ENCODE measurements around the gene GABBR1.
"Not testable (repeated sequence)": the region's sequence is repeated elsewhere in the genome, so short reads cannot be mapped to it uniquely, and the experiment has no call there.

Gene GABBR1

DNA sequence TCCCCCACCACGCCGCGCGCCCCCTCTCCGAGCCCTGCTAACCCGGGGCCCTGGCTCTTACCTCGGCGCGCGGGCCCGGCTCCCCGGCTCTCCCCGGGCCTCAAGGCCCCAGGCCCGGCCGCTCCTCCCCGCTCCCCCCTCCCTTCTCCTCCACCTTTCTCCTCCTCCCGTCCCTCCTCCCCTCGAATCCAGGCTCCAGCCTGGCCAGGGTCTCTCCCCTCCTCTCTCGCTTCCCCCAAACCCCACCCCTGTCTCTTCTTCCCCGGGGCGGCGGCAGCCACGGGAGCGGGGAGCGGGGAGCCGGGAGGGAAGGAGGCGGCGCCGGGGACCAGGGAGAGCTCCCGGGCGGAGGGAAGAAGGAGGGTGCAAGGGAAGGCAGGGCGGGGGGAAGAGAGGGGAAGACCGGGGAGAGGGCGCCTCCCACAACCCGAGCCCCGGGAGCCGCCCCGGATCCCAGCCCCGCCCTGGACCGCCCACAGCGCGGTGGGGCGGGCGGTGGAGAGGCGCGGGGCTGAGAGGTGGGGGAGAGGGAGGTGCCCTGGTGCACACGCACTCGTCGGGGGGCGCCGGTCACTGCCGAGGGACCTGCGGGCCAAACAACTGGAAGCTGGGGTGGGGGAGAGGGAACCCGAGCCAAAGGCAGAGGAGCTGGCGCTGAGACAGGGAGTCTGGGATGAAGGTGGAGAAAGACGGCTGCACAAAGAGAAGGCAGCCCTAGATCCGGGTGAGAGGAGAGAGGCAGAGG, at the start of gene GABBR1:
Gene GABBR1 (minus strand): TSS at position 395 of the 745 bp plus-strand sequence. CDS start 798 bp downstream, outside the sequence.
- DNase-seq = peak; percentile 36 to 47

DNA sequence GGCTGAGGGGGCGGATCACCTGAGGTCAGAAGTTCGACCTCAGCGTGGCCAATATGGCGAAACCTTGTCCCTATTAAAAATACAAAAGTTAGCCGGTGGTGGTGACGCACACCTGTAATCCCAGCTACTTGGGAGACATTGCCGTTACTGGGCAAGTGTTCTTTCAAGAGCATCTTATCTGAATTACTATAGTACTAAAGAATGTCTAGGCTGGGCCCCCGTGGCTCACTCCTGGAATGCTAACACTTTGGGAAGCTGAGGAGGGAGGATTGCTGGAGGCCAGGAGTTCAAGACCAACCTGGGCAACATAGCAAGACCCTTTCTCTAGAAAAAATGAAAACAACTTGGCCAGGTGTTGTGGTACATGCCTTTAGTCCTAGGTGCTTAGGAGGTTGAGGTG, 48.8 kb upstream of the GABBR1 start:
- no peak for DNase-seq

DNA sequence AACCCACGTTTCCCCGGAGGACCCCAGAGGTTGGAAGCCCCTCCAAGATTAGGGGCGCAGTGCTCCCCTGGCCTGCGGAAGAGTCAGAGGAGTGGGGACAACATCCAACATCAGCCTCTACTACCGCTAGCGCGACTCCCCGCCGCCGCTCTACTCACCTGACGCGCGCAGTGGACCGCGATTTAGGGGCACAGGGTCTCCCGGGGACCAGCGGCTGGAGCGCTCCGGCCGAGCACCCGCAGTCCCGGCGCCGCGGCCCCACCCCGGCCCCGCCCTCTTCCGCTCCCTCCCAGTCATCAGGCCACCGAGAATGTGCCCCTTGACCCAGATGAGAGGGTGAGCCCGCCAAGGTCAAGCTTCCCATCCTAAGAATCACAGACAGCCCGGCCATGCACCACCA, 47.9 kb upstream of the GABBR1 start, which contains the start of gene ZFP57:
Gene ZFP57 (minus strand): TSS at position 249 of the 400 bp plus-strand sequence. CDS start 4,149 bp downstream, outside the sequence.
- no peak for DNase-seq

DNA sequence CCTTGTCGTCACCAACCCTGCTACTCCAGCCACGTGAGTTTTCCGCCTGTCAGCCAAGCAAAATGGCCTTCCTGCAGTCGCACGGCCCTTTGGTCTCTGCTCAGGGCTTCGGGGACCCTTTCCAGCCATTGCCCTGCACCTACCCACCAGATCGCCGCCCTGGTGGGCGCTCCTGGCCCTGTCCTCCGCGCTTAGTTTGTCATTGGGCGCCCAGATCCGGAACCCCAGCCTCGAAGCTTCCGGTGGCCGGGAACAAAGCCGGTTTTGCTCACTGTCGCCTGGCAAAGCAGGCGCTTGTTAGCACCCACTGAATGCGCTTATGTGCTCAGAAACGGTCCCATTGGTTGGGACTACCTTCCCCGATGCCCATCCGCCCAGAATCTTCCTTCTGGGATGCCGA, 47.4 kb upstream of the GABBR1 start:
- DNase-seq = no peak

- DNase-seq = no peak
Observed at GRCh38 chr6:29679962-29680361, 47.0 kb upstream of the GABBR1 start.

GRCh38 chr6:29678114-29678513, 45.1 kb upstream of the GABBR1 start:
- DNase-seq = no peak

DNA sequence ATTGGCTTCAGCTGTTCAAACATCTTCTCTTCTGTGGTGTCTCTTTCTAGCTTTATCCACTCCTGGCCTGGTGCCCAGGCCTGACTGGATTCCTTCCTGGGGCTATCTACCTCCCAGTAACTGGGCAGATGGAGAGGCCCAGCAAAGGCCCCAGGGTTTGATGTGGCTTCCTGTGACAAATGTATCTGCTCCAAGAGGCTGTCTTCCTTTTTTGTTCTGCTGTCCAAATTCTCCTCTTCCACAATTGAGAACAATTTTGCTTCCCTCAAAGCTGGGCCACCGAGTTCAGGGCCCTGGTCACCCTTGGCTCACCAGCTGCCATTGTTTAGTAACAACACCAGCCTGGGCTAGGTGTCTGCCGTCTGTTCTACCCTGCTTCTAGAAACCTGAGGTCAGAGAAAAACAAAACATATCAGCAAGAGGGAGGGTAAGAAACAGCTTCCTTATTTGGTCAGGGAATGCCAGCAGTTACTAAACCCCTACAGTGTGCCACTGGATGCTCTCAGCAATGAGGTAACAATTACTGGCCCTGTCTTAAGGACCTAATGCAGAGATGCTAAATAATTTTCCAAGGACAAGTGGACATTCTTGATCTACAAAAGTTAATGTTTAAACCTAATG, 44.1 kb upstream of the GABBR1 start:
- peak; percentile 30 to 31 for DNase-seq

GRCh38 chr6:29675561-29675960, 42.6 kb upstream of the GABBR1 start:
- DNase-seq = no peak

- DNase-seq = no peak
Observed at GRCh38 chr6:29674008-29674407, 41.0 kb upstream of the GABBR1 start.

DNA sequence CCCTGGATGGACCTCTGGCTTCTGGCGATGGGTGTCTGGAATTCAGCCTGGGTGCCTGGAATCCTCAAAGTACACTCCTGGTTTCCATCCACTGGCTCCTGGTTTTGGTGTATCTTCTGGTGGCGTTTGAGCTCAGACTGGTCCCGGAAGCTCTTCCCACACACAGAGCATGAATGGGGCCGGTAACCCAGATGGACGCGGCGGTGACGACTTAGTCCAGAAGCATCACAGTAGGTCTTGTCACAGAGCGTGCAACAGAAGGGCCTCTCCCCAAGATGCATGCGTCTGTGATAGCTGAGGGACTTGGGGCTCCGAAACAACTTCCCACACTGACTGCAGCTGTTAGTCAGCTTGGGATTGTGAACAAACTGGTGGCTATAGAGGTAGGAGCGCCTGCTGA, 40.2 kb upstream of the GABBR1 start:
- DNase-seq = no peak

DNA sequence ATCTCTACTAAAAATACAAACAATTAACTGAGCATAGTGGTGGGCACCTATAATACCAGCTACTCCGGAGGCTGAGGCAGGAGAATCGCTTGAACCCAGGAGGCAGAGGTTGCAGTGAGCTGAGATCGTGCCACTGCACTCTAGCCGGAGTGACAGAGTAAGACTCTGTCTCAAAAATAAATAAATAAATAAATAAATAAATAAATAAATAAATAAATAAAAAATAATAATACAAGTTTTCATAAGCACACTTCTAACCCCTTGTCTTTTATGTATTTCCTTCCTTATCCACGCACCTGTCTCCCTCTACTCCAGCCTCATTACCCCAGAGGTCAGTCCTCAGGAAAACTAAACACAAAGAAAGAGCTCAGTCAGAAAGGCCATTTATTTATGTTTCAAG, 39.1 kb upstream of the GABBR1 start:
- DNase-seq = not testable (repeated sequence)

GRCh38 chr6:29671026-29671425, 38.0 kb upstream of the GABBR1 start:
- no peak for DNase-seq

DNA sequence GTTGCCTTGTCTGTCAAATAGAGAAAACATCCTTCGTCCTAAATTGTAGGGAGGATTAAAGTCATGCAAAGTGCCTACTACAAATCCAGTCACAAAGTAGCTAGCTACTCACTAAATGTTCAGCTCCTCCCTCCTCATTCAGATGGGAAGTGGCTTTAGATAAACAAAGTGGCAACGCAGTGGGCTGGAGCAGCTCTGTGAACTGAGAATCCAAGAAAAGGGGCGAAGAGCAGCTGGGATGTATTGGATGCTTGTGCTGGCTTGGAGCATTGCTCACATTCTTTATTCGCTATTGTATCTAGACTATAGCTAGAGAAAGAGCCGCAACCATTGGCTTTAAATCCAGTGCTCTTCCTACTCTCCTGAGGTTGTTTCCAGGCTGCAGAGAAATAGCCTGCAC, 34.2 kb upstream of the GABBR1 start:
- DNase-seq = no peak

DNA sequence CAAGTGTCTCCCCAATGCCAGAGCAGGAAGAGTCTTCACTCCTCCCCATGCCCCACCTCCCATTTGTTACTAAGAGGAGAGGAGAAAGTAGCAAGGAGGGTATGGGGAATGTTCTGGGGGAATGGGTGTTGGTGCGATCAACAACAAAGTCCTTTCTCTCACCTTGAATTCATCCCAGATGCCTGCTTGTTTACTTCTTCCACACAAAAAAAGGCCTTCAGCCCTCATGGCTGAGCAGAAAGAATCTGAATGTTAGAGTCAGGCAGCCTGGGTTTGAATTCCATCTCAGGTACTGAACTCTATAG, 33.8 kb upstream of the GABBR1 start:
- no peak for DNase-seq

DNA sequence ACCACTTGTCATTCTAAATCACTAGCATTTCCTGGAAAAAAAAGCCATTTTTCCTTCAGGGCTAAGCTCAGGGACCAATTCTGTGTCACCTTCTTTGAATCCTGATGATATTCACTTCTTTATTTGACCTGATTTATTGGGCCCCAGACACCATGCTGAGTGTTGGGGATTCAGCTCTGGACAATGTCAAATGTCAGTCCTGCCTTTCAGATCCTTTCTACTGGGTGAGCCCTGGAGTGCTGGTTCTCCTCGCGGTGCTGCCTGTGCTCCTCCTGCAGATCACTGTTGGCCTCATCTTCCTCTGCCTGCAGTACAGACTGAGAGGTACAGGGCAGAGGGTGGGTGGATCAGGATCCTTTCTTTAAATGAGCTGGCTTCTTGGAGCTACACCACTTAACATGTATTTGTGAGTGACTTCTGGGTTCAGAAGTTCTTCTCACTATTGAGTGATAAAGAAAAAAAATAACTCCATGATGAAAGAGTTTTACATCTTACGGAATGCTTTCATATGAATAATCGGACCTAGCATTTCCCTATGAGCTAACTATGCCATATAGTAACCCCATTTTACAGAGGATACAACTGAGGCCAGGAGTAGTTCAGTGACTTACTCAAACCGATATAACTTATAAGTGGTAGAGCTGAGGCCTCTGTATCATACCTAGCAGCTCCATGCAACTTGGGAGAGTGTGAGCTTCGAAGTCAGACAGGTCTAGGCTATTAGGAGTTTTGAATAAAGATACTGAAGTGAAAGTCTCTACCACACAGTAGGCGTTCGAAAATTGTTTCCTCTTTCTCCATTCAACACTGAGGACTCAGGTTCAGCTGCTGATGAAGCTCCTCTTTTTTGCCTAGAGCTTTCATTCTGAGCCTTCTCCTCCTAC, 33.2 kb upstream of the GABBR1 start:
- no peak for DNase-seq

GRCh38 chr6:29663300-29664042, 30.5 kb upstream of the GABBR1 start:
- DNase-seq = no peak

GRCh38 chr6:29661502-29662141, 28.6 kb upstream of the GABBR1 start:
- not testable (repeated sequence) for DNase-seq

GRCh38 chr6:29661071-29661470, 28.1 kb upstream of the GABBR1 start:
- DNase-seq = no peak

- no peak for DNase-seq
Observed at GRCh38 chr6:29656798-29657197, 23.8 kb upstream of the GABBR1 start, which contains the start of gene MOG. MOG (plus strand) TSS chr6:29657092; CDS start chr6:29657210, 118 bp downstream.

DNA sequence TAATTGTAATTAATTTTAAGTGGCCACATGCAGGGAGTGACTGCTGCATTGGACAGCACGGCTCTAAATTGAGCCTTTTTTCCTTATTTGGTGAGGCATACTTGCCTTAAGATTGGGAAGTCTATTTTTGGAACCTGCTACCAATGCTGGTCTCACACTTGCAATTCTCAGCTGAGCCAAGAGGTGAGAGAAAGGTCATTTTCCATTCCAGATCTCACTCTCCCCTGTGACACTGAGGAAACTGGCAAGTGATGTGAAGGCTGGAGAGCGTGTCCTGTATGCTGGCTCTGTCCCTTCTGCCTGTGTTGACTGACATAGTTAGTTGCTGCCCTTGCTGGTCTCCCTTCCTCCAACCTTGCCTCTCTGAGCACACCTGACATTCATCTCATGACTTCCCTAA, 23.2 kb upstream of the GABBR1 start:
- DNase-seq = no peak

- DNase-seq = no peak
Observed at GRCh38 chr6:29655658-29656057, 22.7 kb upstream of the GABBR1 start.

DNA sequence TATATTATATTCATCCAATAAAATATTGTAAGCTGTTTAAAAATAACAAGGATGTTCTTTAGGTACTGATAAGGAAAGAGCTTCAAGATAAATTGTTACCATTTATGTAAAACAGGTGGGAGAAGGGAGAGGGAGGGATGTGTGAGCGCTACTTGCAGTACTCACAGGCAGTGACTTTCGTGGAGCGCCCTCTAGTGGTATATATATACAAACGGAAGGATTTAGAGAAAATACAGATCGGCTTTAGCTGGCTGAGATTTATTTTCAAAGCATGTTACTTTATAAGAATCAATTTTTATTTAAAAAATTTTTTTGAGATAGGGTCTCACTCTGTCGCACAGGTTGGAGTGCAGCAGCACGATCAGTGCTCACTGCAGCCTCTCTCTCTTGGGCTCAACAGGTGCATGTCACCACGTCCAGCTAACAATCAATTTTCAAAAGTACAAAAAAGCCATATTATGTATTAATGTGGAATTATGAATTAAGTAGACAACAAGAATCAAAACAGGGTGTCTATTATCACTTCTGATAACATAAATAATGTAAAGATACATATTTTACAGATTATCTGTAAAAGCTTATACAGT, 20.6 kb upstream of the GABBR1 start:
- peak; percentile 87 to 93 for DNase-seq

Data from Kasumi-1 (cell line).